ENCODE measurements around the gene MROH9. TPM values are rescaled to one million over a fixed set of nuclear protein-coding genes. Genes with fewer than 3 reads are reported as not detected.

The MROH9 gene
- total RNA-seq, 1 donor: under 0.01 TPM

GRCh38 chr1:170964506-170964905 lies 29.2 kb downstream of the MROH9 start:
- Histone ChIP-seq H3K27me3 (ENCODE audit: insufficient read depth, low read length) (no peaks in the 10 kb centered on the region), H3K4me1 (ENCODE audit: insufficient read depth, low read length) (peaks cover 11% of the 10 kb centered on the region), H3K4me2 (ENCODE audit: insufficient read depth, low read length) (no peak overlapping the region), H3K36me3 (ENCODE audit: insufficient read depth, low read length) (no peaks in the 10 kb centered on the region), H4K20me1 (ENCODE audit: insufficient read depth, low read length) (no peaks in the 10 kb centered on the region), H3K27ac (ENCODE audit: low read depth, low read length) (no peak overlapping the region), H3K9me3 (ENCODE audit: low read depth, low read length) (no peaks in the 10 kb centered on the region), H2AFZ (ENCODE audit: low read length) (no peak overlapping the region), H3K4me3 (ENCODE audit: insufficient read depth, low read length) (no peak overlapping the region), H3K79me2 (ENCODE audit: insufficient read depth, low read length) (no peaks in the 10 kb centered on the region)
- DNase-seq (ENCODE audit: insufficient read length, low spot score, missing footprints): no peak
- TF ChIP-seq, protein P1, sequence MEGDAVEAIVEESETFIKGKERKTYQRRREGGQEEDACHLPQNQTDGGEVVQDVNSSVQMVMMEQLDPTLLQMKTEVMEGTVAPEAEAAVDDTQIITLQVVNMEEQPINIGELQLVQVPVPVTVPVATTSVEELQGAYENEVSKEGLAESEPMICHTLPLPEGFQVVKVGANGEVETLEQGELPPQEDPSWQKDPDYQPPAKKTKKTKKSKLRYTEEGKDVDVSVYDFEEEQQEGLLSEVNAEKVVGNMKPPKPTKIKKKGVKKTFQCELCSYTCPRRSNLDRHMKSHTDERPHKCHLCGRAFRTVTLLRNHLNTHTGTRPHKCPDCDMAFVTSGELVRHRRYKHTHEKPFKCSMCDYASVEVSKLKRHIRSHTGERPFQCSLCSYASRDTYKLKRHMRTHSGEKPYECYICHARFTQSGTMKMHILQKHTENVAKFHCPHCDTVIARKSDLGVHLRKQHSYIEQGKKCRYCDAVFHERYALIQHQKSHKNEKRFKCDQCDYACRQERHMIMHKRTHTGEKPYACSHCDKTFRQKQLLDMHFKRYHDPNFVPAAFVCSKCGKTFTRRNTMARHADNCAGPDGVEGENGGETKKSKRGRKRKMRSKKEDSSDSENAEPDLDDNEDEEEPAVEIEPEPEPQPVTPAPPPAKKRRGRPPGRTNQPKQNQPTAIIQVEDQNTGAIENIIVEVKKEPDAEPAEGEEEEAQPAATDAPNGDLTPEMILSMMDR (IDR thresholded peaks at IDR 0.05; ENCODE audit: extremely low read depth, low read depth, low read length): no peak

- TF ChIP-seq, protein P1 (IDR thresholded peaks at IDR 0.05; ENCODE audit: extremely low read depth, low read depth, low read length): peak; percentile 67
- Histone ChIP-seq H3K9me3 (ENCODE audit: low read depth, low read length) (no peaks in the 10 kb centered on the region), H4K20me1 (ENCODE audit: insufficient read depth, low read length) (no peaks in the 10 kb centered on the region), H2AFZ (ENCODE audit: low read length) (no peak overlapping the region), H3K4me2 (ENCODE audit: insufficient read depth, low read length) (peak overlapping the region; percentile 52), H3K27me3 (ENCODE audit: insufficient read depth, low read length) (no peaks in the 10 kb centered on the region), H3K4me3 (ENCODE audit: insufficient read depth, low read length) (peak overlapping the region; percentile 20), H3K4me1 (ENCODE audit: insufficient read depth, low read length) (peaks cover 8% of the 10 kb centered on the region), H3K27ac (ENCODE audit: low read depth, low read length) (no peak overlapping the region), H3K36me3 (ENCODE audit: insufficient read depth, low read length) (no peaks in the 10 kb centered on the region), H3K79me2 (ENCODE audit: insufficient read depth, low read length) (no peaks in the 10 kb centered on the region)
- peak; percentile 25 for DNase-seq (ENCODE audit: insufficient read length, low spot score, missing footprints)
Observed at GRCh38 chr1:170967042-170967910, 31.9 kb downstream of the MROH9 start.

DNA sequence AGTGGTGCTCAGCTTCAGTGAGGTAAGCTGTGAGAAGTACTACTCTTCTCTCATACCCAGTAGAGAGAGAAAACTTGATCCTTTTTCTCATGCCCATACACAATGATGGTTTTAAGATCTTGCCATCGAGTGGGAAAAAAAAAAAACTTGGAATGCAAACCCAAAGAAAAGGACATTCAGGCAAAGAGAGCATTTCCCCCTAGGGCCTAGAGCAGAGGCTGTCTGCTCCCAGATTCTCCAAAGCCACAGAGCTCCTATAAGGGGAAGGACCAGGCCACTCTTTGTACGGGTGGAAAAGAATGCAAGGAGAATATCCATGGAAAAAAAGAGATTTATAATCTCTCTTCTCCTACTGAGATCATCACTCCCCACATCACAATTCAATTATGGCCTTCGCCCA lies 34.9 kb downstream of the MROH9 start:
- Histone ChIP-seq H4K20me1 (ENCODE audit: insufficient read depth, low read length) (no peaks in the 10 kb centered on the region), H3K36me3 (ENCODE audit: insufficient read depth, low read length) (no peaks in the 10 kb centered on the region), H3K79me2 (ENCODE audit: insufficient read depth, low read length) (no peaks in the 10 kb centered on the region), H2AFZ (ENCODE audit: low read length) (no peak overlapping the region), H3K4me2 (ENCODE audit: insufficient read depth, low read length) (no peak overlapping the region), H3K27ac (ENCODE audit: low read depth, low read length) (no peak overlapping the region), H3K4me3 (ENCODE audit: insufficient read depth, low read length) (no peak overlapping the region), H3K27me3 (ENCODE audit: insufficient read depth, low read length) (no peaks in the 10 kb centered on the region), H3K9me3 (ENCODE audit: low read depth, low read length) (no peaks in the 10 kb centered on the region), H3K4me1 (ENCODE audit: insufficient read depth, low read length) (peaks cover 8% of the 10 kb centered on the region)
- DNase-seq (ENCODE audit: insufficient read length, low spot score, missing footprints): no peak
- TF ChIP-seq, protein P1 (IDR thresholded peaks at IDR 0.05; ENCODE audit: extremely low read depth, low read depth, low read length): no peak

DNA sequence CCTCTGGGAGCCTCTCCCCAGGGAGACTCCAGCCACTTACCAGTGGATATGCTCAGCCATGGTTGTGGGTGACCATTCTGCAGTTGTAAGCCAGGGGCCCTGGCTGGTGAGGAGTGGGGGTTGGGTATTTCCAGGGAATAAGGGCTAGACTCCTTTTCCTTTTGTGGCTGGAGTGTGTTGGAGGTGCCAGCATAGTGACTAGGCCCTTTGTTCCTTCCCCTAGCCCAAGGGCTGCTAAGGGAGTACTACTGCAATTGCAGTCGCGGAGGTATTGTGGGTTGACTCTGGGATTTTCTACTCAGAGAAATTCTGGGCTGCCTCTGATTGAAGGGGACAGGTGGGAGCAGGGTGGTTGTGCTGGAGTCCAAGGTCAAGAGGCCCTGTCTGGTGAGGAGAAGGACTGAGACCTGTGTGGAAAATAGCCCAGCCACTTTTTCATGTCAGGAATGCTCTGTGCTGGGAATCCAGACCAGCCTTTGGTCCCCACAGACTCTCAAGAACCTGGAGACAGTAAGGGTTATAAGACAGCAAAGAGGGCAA lies 43.1 kb downstream of the MROH9 start:
- H3K36me3 ChIP-seq (ENCODE audit: insufficient read depth, low read length): no peaks in the 10 kb centered on the region
- H3K4me1 ChIP-seq (ENCODE audit: insufficient read depth, low read length): no peaks in the 10 kb centered on the region
- H3K4me3 ChIP-seq (ENCODE audit: insufficient read depth, low read length): no peak overlapping the region
- H2AFZ ChIP-seq (ENCODE audit: low read length): no peak overlapping the region
- H3K4me2 ChIP-seq (ENCODE audit: insufficient read depth, low read length): no peak overlapping the region
- H4K20me1 ChIP-seq (ENCODE audit: insufficient read depth, low read length): no peaks in the 10 kb centered on the region
- peaks cover 4% of the 10 kb centered on the region for H3K9me3 ChIP-seq (ENCODE audit: low read depth, low read length)
- H3K27ac ChIP-seq (ENCODE audit: low read depth, low read length): no peak overlapping the region
- H3K27me3 ChIP-seq (ENCODE audit: insufficient read depth, low read length): no peaks in the 10 kb centered on the region
- DNase-seq (ENCODE audit: insufficient read length, low spot score, missing footprints): no peak
- H3K79me2 ChIP-seq (ENCODE audit: insufficient read depth, low read length): no peaks in the 10 kb centered on the region
- TF ChIP-seq, protein P1 (IDR thresholded peaks at IDR 0.05; ENCODE audit: extremely low read depth, low read depth, low read length): no peak
